COR-L47 (cell line): ENCODE data around the gene PPM1G.
"Not testable (repeated sequence)": the region's sequence is repeated elsewhere in the genome, so short reads cannot be mapped to it uniquely, and the experiment has no call there.

Experiments
- DNase-seq: peaks from one replicate; lab custom pipeline; 2025; lab: John Stamatoyannopoulos, UW

The PPM1G gene

GRCh38 chr2:27375513-27376099, 33.8 kb downstream of the PPM1G start:
- no peak for DNase-seq

- no peak for DNase-seq
These were observed 35.8 kb downstream of the PPM1G start for GRCh38 chr2:27373567-27373966.

- no peak for DNase-seq
These were observed 36.5 kb downstream of the PPM1G start for GRCh38 chr2:27372937-27373336.

- DNase-seq = peak; percentile 4
These were observed 38.4 kb downstream of the PPM1G start for GRCh38 chr2:27370816-27371620.

- peak; percentile 97 for DNase-seq
These were observed 39.2 kb downstream of the PPM1G start, which contains the start of the genes EIF2B4 and SNX17 for GRCh38 chr2:27370026-27370815. EIF2B4 (minus strand) TSS chr2:27370338; CDS start chr2:27370314, 24 bp downstream. SNX17 (plus strand) TSS chr2:27370616; CDS start chr2:27370744, 128 bp downstream.

GRCh38 chr2:27369471-27370025, 39.8 kb downstream of the PPM1G start:
- peak; percentile 40 for DNase-seq

GRCh38 chr2:27363933-27364332, 45.5 kb downstream of the PPM1G start:
- no peak for DNase-seq

- no peak for DNase-seq
These were observed 46.5 kb downstream of the PPM1G start for GRCh38 chr2:27362678-27363420.

- peak; percentile 98 for DNase-seq
These were observed 52.8 kb downstream of the PPM1G start, which contains the start of gene GTF3C2 for GRCh38 chr2:27356382-27357181. GTF3C2 (minus strand) TSS chr2:27356764; CDS start chr2:27343554, 13,210 bp downstream.

GRCh38 chr2:27356056-27356381, 53.4 kb downstream of the PPM1G start:
- no peak for DNase-seq

- no peak for DNase-seq
These were observed 54.8 kb downstream of the PPM1G start for GRCh38 chr2:27354597-27354927.

GRCh38 chr2:27353762-27354596, 55.4 kb downstream of the PPM1G start:
- DNase-seq = no peak

GRCh38 chr2:27353386-27353761, 56.0 kb downstream of the PPM1G start:
- DNase-seq = not testable (repeated sequence)

GRCh38 chr2:27351802-27352598, 57.4 kb downstream of the PPM1G start:
- no peak for DNase-seq

- no peak for DNase-seq
These were observed 59.2 kb downstream of the PPM1G start for GRCh38 chr2:27350106-27350693.

GRCh38 chr2:27347641-27348040, 61.8 kb downstream of the PPM1G start:
- no peak for DNase-seq

- DNase-seq = no peak
These were observed 73.2 kb downstream of the PPM1G start for GRCh38 chr2:27336173-27336572.

- no peak for DNase-seq
These were observed 74.1 kb downstream of the PPM1G start for GRCh38 chr2:27335311-27335710.
